HepG2 (cell line): ENCODE results near the gene SCYL1. TPM values are rescaled to one million over a fixed set of nuclear protein-coding genes. Genes with fewer than 3 reads are reported as not detected.

ENCODE experiments used
- ATAC-seq: fragments of 200-7000 bp; cut with Tn5 transposase; 3 replicates; pipeline ENCODE4 v1.9.1; 2020; ENCODE audit warnings: mild to moderate bottlenecking, moderate library complexity
- BruUV-seq: library from RNA; stranded (reverse); fragments of 400-500 nt; replicated peaks from 2 replicates; lab custom pipeline; 2021; lab: Mats Ljungman, UMichigan
- CTCF ChIA-PET: fragments of 300-600 bp; formaldehyde crosslinking; extraction: SDS; loops from one replicate; lab custom pipeline; 2021; ENCODE audit warnings: low total read pairs, inconsistent platforms, low intra/inter-chr PET ratio; lab: Yijun Ruan, JAX
- POLR2A ChIA-PET: fragments of 350-600 bp; sonication (Branson Sonifier 250); formaldehyde crosslinking; loops from one replicate; lab custom pipeline; 2020; ENCODE audit warnings: antibody characterized with exemption, inconsistent platforms; lab: Yijun Ruan, JAX
- DNase-seq: peaks from one replicate; pipeline ENCODE4 v3.0.0-alpha.2; 2015; ENCODE audit warnings: low spot score
- FAIRE-seq: peaks from 3 replicates; lab custom pipeline; 2011; peaks lifted over from hg19 to GRCh38; lab: Jason Lieb, UNC
- H2AFZ ChIP-seq: one replicate; pipeline ENCODE4 v1.6.1; 2011; ENCODE audit warnings: low read length, inconsistent platforms
- H3K27ac ChIP-seq: fragments of 300-600 bp; 3 replicates; pipeline ENCODE4 v1.8.0; 2011; ENCODE audit warnings: mixed run types, mild to moderate bottlenecking, mixed read lengths, low read length, inconsistent platforms; ENCODE audit not compliant: insufficient read depth; ENCODE audit errors: extremely low read length
- H3K27me3 ChIP-seq, 2 experiments: fragments of 200-600 bp in 1 of 2; 2 replicates in 1 of 2; 3 replicates in 1 of 2; pipeline versions ENCODE4 v1.6.0 to v1.8.0; 2011; ENCODE audit warnings: low read length in 2 of 2, mild to moderate bottlenecking in 2 of 2, moderate library complexity in 2 of 2, inconsistent platforms in 1 of 2; ENCODE audit not compliant: insufficient read depth in 2 of 2, control insufficient read depth in 1 of 2
- H3K36me3 ChIP-seq, 2 experiments: fragments of 200-600 bp in 1 of 2; replicated peaks in 1 of 2; 2 replicates in 1 of 2; 3 replicates in 1 of 2; pipeline versions ENCODE4 v1.5.1 to v1.8.0; 2011; ENCODE audit warnings: low read length in 2 of 2, inconsistent platforms in 1 of 2; ENCODE audit not compliant: insufficient read depth in 2 of 2, control insufficient read depth in 1 of 2
- H3K4me1 ChIP-seq: 2 replicates; pipeline ENCODE4 v1.5.1; 2012; ENCODE audit warnings: low read length, inconsistent platforms; ENCODE audit not compliant: insufficient read depth
- H3K4me2 ChIP-seq: 2 replicates; pipeline ENCODE4 v1.6.0; 2011; ENCODE audit warnings: low read depth, low read length, inconsistent platforms
- H3K4me3 ChIP-seq, 3 experiments: fragments of 200-600 bp in 1 of 3; sonication (generic), shearing (Covaris generic) in 1 of 3; replicated peaks in 1 of 3; 2 replicates each; pipeline ENCODE4 v1.5.1; 2011 to 2016; ENCODE audit warnings: low read length in 3 of 3, inconsistent platforms in 2 of 3, low read depth in 2 of 3, mild to moderate bottlenecking in 2 of 3, control low read depth in 1 of 3, mixed read lengths in 1 of 3; ENCODE audit not compliant: insufficient read depth in 1 of 3
- H3K79me2 ChIP-seq: one replicate; pipeline ENCODE4 v1.6.1; 2011; ENCODE audit warnings: low read length, inconsistent platforms; ENCODE audit not compliant: insufficient read depth
- H3K9ac ChIP-seq: 2 replicates; pipeline ENCODE4 v1.6.0; 2011; ENCODE audit warnings: mild to moderate bottlenecking, low read depth, low read length, inconsistent platforms; ENCODE audit not compliant: insufficient read depth
- H3K9me3 ChIP-seq: 2 replicates; pipeline ENCODE4 v1.5.1; 2012; ENCODE audit warnings: mild to moderate bottlenecking, low read length
- H4K20me1 ChIP-seq: 2 replicates; pipeline ENCODE4 v1.6.0; 2011; ENCODE audit warnings: inconsistent platforms, mild to moderate bottlenecking, low read length, moderate library complexity; ENCODE audit not compliant: insufficient read depth
- GTF3A ChIP-seq: sonication (generic); formaldehyde crosslinking; conservative IDR thresholded peaks from 2 replicates; pipeline ENCODE4 v1.4.0; 2020; ENCODE audit warnings: mild to moderate bottlenecking, missing genetic modification reagents
- KAT2B ChIP-seq: fragments of 150-350 bp; IDR thresholded peaks from 2 replicates; pipeline ENCODE4 v1.6.1; 2014; ENCODE audit warnings: low read depth, low read length, borderline replicate concordance
- MAF1 ChIP-seq: sonication (generic); formaldehyde crosslinking; IDR thresholded peaks from 2 replicates; pipeline ENCODE4 v1.5.0; 2020; ENCODE audit warnings: missing genetic modification reagents, borderline replicate concordance
- RBFOX2 ChIP-seq: fragments of 200-400 bp; formaldehyde crosslinking; IDR thresholded peaks from 2 replicates; pipeline ENCODE4 v1.6.1; 2017; ENCODE audit warnings: low read depth, mild to moderate bottlenecking, low read length
- THAP11 ChIP-seq: IDR thresholded peaks from 2 replicates; pipeline ENCODE4 v1.6.1; 2016; ENCODE audit warnings: missing biosample characterization, missing genetic modification reagents
- XRCC5 ChIP-seq: fragments of 200-400 bp; formaldehyde crosslinking; optimal IDR thresholded peaks from 2 replicates; pipeline ENCODE3; 2017; ENCODE audit warnings: mild to moderate bottlenecking, low read length
- ZBTB7B ChIP-seq: sonication (generic); formaldehyde crosslinking; IDR thresholded peaks from 2 replicates; pipeline ENCODE4 v1.4.0; 2020; ENCODE audit warnings: missing genetic modification reagents
- ZFP90 ChIP-seq: sonication (generic); formaldehyde crosslinking; IDR thresholded peaks from 2 replicates; pipeline ENCODE4 v1.8.0; 2022; ENCODE audit warnings: missing genetic modification reagents, mild to moderate bottlenecking, inconsistent platforms, borderline replicate concordance
- ZFY ChIP-seq: sonication (generic); formaldehyde crosslinking; IDR thresholded peaks from 2 replicates; pipeline ENCODE4 v1.4.0; 2020; ENCODE audit warnings: missing genetic modification reagents
- ZNF629 ChIP-seq: sonication (generic); formaldehyde crosslinking; conservative IDR thresholded peaks from 2 replicates; pipeline ENCODE4 v1.5.0; 2020; ENCODE audit warnings: missing genetic modification reagents
- ZNF652 ChIP-seq: IDR thresholded peaks from 2 replicates; pipeline ENCODE4 v1.6.1; 2016; ENCODE audit warnings: low read depth, borderline replicate concordance
- ZNF747 ChIP-seq: sonication (generic); formaldehyde crosslinking; IDR thresholded peaks from 2 replicates; pipeline ENCODE4 v1.8.1; 2023; ENCODE audit warnings: missing genetic modification reagents, mild to moderate bottlenecking, borderline replicate concordance
- ZSCAN31 ChIP-seq: sonication (generic); formaldehyde crosslinking; IDR thresholded peaks from 2 replicates; pipeline ENCODE4 v1.5.0; 2020; ENCODE audit warnings: low read depth, mild to moderate bottlenecking, missing genetic modification reagents
- WGBS: methylation state at CpG from one replicate; pipeline ENCODE4 v1.1.6; 2017; ENCODE audit warnings: low lambda C conversion rate; 5-methylcytosine and 5-hydroxymethylcytosine counted together
- in situ Hi-C: cut with HindIII; loops from 2 replicates; pipeline ENCODE4 v1.10.0; 2017; ENCODE audit warnings: low pct_unique_long_range_greater_than_20kb; ENCODE audit not compliant: extremely low pct_ligation_motif_present
- intact Hi-C: fragments of 100-400 bp; cut with micrococcal nuclease; formaldehyde crosslinking; loops from one replicate; pipeline ENCODE4 v1.10.0; 2022; ENCODE audit not compliant: unreplicated experiment
- polyA plus RNA-seq, 8 experiments: library from polyadenylated mRNA; depleted of rRNA in 3 of 8; stranded (reverse) in 7 of 8; unstranded in 1 of 8; fragments of >200 nt; fragmentation: Illumina TruSeq in 4 of 8; extraction: Trizol in 4 of 8; gene quantifications; 2 replicates each; pipeline versions ENCODE4 v1.2.1 to v1.2.3, GENCODE V29; 2011 to 2016; ENCODE audit warnings: low read depth in 4 of 8, missing spikeins in 1 of 8, mixed read lengths in 1 of 8; ENCODE audit not compliant: insufficient read depth in 1 of 8
- total RNA-seq, 5 experiments: library from RNA; depleted of rRNA; stranded (reverse); fragments of >200 nt; fragmentation: Illumina TruSeq; extraction: Trizol; gene quantifications; 2 replicates each; pipeline ENCODE4 v1.2.3, GENCODE V29; 2016; ENCODE audit warnings: low read depth in 1 of 5
- TF ChIP-seq, protein P1 (sequence below): IDR thresholded peaks from 2 replicates; pipeline ENCODE4 v1.6.1; 2012; ENCODE audit warnings: inconsistent platforms
- TF ChIP-seq, protein P2 (sequence below): IDR thresholded peaks from 2 replicates; pipeline ENCODE4 v1.6.1; 2012; ENCODE audit warnings: low read depth, low read length, improper control_type of control experiment
- TF ChIP-seq, protein P3 (sequence below): sonication (generic); formaldehyde crosslinking; IDR thresholded peaks from 2 replicates; pipeline ENCODE4 v1.4.0; 2020; ENCODE audit warnings: missing genetic modification reagents, mild to moderate bottlenecking, borderline replicate concordance
- TF ChIP-seq, protein P4 (sequence below): sonication (generic); formaldehyde crosslinking; IDR thresholded peaks from 2 replicates; pipeline ENCODE4 v1.4.0; 2020; ENCODE audit warnings: mild to moderate bottlenecking, missing genetic modification reagents

Gene SCYL1
- total and polyA plus RNA-seq, 2 of the 13 experiments (the other 11 are each of a cell fraction or from before 2014, with no cell fraction given) = 65.9 to 103 TPM

DNA sequence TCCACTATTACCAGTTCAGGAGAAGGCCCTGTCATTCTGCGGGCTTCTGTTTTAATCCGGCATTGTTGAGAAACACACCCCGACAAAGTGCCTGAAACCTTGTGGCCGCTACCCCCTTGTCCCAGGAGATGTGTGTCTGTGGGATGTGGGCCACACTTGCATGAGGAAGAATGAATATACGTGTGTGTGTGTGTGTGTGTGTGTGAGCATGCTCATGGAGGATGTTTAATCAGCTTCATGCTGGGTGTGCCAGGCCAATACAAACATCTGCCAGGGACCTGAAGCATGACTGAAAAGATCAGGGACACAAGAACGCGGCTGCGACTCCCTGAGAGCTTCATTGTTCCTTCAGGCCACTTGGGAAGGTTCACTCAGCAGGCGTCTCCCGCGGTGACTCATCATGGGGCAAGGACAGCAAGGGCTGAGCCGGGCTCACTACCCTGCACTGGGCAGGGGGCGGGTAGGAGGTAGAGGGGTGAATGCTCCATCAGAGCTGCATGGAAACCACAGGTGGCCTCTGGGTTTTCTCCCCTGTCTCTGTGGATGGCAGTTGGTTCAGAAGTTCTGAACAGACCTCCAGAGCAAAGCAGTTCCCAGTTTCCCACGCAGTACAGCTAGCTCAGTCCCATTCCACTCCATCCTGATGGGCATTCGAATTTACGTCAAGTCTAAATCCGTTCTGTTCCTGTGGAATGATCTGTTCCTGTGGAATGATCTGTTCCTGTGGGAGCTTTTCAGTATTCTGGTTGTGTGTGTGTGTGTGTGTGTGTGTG lies 33.1 kb upstream of the SCYL1 start (continued):
- TF ChIP-seq, protein P1, sequence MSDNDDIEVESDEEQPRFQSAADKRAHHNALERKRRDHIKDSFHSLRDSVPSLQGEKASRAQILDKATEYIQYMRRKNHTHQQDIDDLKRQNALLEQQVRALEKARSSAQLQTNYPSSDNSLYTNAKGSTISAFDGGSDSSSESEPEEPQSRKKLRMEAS = 0 out of 2 replicates have a peak, but pooled peaks have one; percentile 42
- TF ChIP-seq ZBTB7B (CRISPR knock-in tag) (no peak), XRCC5 (peak; percentile 40)
- TF ChIP-seq, protein P2, sequence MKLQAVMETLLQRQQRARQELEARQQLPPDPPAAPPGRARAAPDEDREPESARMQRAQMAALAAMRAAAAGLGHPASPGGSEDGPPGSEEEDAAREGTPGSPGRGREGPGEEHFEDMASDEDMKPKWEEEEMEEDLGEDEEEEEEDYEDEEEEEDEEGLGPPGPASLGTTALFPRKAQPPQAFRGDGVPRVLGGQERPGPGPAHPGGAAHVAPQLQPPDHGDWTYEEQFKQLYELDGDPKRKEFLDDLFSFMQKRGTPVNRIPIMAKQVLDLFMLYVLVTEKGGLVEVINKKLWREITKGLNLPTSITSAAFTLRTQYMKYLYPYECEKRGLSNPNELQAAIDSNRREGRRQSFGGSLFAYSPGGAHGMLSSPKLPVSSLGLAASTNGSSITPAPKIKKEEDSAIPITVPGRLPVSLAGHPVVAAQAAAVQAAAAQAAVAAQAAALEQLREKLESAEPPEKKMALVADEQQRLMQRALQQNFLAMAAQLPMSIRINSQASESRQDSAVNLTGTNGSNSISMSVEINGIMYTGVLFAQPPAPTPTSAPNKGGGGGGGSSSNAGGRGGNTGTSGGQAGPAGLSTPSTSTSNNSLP = 0 out of 2 replicates have a peak, but pooled peaks have one; percentile 32

DNA sequence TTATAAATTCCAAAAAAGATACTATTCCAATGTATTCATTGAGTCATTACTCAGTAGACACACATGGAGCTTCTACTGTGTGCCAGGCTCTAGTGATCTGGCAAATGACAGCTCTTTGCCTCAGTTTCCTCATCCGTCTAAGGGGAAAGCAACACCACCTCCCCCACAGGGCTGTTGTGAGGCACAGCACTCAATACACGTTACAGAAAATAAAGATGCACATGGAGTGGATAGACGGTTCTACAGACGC lies 32.6 kb upstream of the SCYL1 start:
- 29% methylated on average over 3 of the region's 4 CpGs for WGBS
- no peaks in the 10 kb centered on the region for H3K27me3 ChIP-seq
- ATAC-seq = no peak
- peaks cover 4% of the 10 kb centered on the region for H3K79me2 ChIP-seq
- no peak for FAIRE-seq
- no TSS peak for BruUV-seq
- no peaks in the 10 kb centered on the region for H3K36me3 ChIP-seq
- H2AFZ ChIP-seq = no peak overlapping the region
- ChIA-PET CTCF (no interaction called here), POLR2A (interaction anchor here (1.2 to 27.3 kb wide), 9 partner anchors 11 to 159 kb away, joined by 3 to 1590 read pairs (median 13); partner anchors contain the start of genes DPF2, MALAT1 and NEAT1)
- peak overlapping the region in 1 of 3 experiments; percentile 55; a peak in 2 of 6 replicates for H3K4me3 ChIP-seq
- peaks cover 86% of the 10 kb centered on the region for H3K4me1 ChIP-seq
- intact Hi-C loops = no loop called here
- no peak overlapping the region for H3K27ac ChIP-seq
- in situ Hi-C loops = no loop called here
- no peaks in the 10 kb centered on the region for H3K9me3 ChIP-seq
- H4K20me1 ChIP-seq = no peaks in the 10 kb centered on the region
- peak overlapping the region; percentile 49 for H3K9ac ChIP-seq
- H3K4me2 ChIP-seq = peak overlapping the region; percentile 86
- DNase-seq = no peak
- TF ChIP-seq ZNF652 (no peak), ZFY (0 out of 2 replicates have a peak, but pooled peaks have one; percentile 7), ZNF747 (CRISPR knock-in tag) (no peak), GTF3A (CRISPR knock-in tag) (no peak), KAT2B (no peak), ZNF629 (CRISPR knock-in tag) (peak; percentile 45), ZSCAN31 (CRISPR knock-in tag) (no peak), RBFOX2 (0 out of 2 replicates have a peak, but pooled peaks have one; percentile 2), THAP11 (no peak), MAF1 (CRISPR knock-in tag) (no peak), ZFP90 (CRISPR knock-in tag) (no peak)
- TF ChIP-seq, protein P3, sequence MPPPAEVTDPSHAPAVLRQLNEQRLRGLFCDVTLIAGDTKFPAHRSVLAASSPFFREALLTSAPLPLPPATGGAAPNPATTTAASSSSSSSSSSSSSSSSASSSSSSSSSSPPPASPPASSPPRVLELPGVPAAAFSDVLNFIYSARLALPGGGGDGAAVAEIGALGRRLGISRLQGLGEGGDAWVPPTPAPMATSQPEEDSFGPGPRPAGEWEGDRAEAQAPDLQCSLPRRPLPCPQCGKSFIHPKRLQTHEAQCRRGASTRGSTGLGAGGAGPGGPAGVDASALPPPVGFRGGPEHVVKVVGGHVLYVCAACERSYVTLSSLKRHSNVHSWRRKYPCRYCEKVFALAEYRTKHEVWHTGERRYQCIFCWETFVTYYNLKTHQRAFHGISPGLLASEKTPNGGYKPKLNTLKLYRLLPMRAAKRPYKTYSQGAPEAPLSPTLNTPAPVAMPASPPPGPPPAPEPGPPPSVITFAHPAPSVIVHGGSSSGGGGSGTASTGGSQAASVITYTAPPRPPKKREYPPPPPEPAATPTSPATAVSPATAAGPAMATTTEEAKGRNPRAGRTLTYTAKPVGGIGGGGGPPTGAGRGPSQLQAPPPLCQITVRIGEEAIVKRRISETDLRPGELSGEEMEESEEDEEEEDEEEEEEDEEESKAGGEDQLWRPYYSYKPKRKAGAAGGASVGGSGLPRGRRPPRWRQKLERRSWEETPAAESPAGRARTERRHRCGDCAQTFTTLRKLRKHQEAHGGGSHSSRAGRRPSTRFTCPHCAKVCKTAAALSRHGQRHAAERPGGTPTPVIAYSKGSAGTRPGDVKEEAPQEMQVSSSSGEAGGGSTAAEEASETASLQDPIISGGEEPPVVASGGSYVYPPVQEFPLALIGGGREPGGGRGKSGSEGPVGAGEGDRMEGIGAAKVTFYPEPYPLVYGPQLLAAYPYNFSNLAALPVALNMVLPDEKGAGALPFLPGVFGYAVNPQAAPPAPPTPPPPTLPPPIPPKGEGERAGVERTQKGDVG (CRISPR knock-in tag) = no peak
- TF ChIP-seq, protein P4, sequence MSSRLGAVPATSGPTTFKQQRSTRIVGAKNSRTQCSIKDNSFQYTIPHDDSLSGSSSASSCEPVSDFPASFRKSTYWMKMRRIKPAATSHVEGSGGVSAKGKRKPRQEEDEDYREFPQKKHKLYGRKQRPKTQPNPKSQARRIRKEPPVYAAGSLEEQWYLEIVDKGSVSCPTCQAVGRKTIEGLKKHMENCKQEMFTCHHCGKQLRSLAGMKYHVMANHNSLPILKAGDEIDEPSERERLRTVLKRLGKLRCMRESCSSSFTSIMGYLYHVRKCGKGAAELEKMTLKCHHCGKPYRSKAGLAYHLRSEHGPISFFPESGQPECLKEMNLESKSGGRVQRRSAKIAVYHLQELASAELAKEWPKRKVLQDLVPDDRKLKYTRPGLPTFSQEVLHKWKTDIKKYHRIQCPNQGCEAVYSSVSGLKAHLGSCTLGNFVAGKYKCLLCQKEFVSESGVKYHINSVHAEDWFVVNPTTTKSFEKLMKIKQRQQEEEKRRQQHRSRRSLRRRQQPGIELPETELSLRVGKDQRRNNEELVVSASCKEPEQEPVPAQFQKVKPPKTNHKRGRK (CRISPR knock-in tag) = no peak
